ENCODE data around the gene GDF15. TPM values are rescaled to one million over a fixed set of nuclear protein-coding genes. Genes with fewer than 3 reads are reported as not detected.

Gene GDF15
- total and polyA plus RNA-seq, 2 donors (not counting 3 experiments of a cell fraction or from before 2014, with no cell fraction given) = 165 to 206 TPM

DNA sequence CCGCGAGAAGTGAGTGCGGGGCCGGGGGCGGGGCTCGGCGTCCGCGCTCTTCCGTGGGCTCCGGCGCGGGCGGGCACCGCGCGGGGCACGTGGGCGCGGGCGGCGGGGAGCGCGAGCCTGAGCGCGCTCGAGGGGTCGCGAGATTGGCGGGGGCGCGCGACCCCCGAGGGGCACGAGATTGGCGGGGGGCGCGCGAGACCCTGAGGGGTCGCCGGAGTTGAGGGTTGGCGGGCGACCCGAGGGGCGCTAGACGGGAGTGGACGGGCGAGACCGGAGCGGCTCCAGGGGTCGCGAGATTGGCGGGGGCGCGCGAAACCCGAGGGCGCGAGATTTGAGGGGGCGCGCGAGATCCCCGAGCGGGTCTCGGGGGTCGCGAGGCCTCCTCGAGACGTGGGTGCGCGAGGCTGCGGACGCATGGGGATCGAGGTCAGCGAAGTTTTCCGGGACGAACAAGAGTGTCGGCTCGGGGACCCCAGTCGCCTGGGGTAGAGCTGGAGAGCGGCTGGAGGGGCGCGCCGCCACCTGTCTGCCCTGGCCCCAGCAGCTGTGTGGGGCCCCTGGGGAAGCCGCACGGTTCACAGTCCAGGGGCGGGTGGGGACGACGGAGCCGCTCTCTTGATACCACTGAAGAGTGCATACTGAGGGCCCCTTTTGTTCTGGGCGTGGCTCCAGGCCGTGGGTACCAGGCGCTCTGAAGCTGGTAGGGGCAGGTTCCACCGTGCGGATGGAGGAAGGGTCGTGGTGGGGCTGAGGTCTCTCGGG, 33.9 kb downstream of the GDF15 start:
- peak overlapping the region; percentile 71 for H3K9ac ChIP-seq (replicated peaks; ENCODE audit: extremely low read depth, insufficient read depth, low read length)
- peaks cover 40% of the 10 kb centered on the region for H3K4me1 ChIP-seq (ENCODE audit: control insufficient read depth, extremely low read depth, insufficient read depth, low read length)
- H3K79me2 ChIP-seq (ENCODE audit: control insufficient read depth, insufficient read depth, low read length) = peaks cover 53% of the 10 kb centered on the region
- no TSS peak for BruUV-seq (replicated peaks)
- H3K27me3 ChIP-seq (ENCODE audit: control insufficient read depth in 2 of 2, insufficient read depth in 2 of 2, low read length in 2 of 2) = no peaks in the 10 kb centered on the region
- no peaks in the 10 kb centered on the region for H4K20me1 ChIP-seq (replicated peaks; ENCODE audit: control insufficient read depth, extremely low read depth, insufficient read depth, low read length)
- dilution Hi-C loops (cut with MboI; ENCODE audit: extremely low pct_ligation_motif_present, low sequenced_read_pairs) (no loop called here), intact Hi-C loops (cut with micrococcal nuclease) (loop anchor here (1.0 kb wide), 1 partner anchor 17 kb away; no protein-coding TSS in a partner anchor)
- peak overlapping the region; percentile 14 for H2AFZ ChIP-seq (ENCODE audit: low read depth, low read length)
- TF ChIP-seq, protein P1, sequence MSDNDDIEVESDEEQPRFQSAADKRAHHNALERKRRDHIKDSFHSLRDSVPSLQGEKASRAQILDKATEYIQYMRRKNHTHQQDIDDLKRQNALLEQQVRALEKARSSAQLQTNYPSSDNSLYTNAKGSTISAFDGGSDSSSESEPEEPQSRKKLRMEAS (IDR thresholded peaks at IDR 0.05; ENCODE audit: insufficient read depth, insufficient read length) = no peak
- TF ChIP-seq POLR2AphosphoS5 (IDR thresholded peaks at IDR 0.05; ENCODE audit: insufficient read depth, low read depth, low read length) = peak; percentile 12
- no peaks in the 10 kb centered on the region for H3K9me1 ChIP-seq (replicated peaks; ENCODE audit: control insufficient read depth, extremely low read depth, insufficient read depth, low read length)
- POLR2A ChIA-PET = interaction anchor here (1.5 to 5.8 kb wide), 3 partner anchors 9 to 139 kb away, joined by 4 to 58 read pairs (median 9); partner anchors contain the start of genes GDF15 and JUND
- DNase-seq (ENCODE audit: low read depth, low spot score) = no peak
- CTCF ChIA-PET = interaction anchor here (0.8 to 11.1 kb wide), 14 partner anchors 9 to 140 kb away, joined by 3 to 119 read pairs (median 6); partner anchors contain the start of genes GDF15 and JUND
- peak overlapping the region; percentile 57 for H3K4me2 ChIP-seq (ENCODE audit: insufficient read depth, low read length)
- FAIRE-seq = peak; percentile 65
- H3K36me3 ChIP-seq (ENCODE audit: control insufficient read depth in 2 of 2, extremely low read depth in 1 of 2, insufficient read depth in 2 of 2, low read length in 2 of 2) = no peaks in the 10 kb centered on the region
- H3K4me3 ChIP-seq (replicated peaks in 1 of 3; ENCODE audit: insufficient read depth in 1 of 3, low read depth in 1 of 3, low read length in 3 of 3) = peak overlapping the region; percentile 50 to 73 (median 53)
- peak overlapping the region; percentile 54 for H3K27ac ChIP-seq (ENCODE audit: insufficient read depth, low read depth, low read length)
- H3K9me3 ChIP-seq (replicated peaks; ENCODE audit: control insufficient read depth, insufficient read depth, low read length) = no peaks in the 10 kb centered on the region

DNA sequence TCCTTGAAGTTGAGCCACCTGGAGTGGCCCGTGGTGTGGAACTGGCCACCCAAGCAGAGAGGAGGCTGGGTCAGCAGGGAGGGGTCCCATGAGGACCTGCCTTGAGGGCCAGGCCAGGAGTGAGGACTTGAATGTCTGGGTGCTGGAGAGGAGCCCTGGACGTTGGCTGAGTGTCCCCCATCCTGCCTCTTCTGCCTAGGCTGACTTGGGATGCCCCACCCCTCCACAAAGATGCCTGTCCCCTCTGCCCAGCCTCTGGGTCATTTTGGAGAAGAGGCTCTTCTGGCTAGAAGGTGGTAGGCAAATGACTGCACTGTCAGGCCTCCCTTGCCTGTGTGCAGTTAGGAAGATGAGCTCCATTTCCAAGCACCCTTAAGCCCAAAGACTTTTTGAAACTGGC, 35.0 kb downstream of the GDF15 start:
- Histone ChIP-seq H3K27ac (ENCODE audit: insufficient read depth, low read depth, low read length) (no peak overlapping the region), H3K4me1 (ENCODE audit: control insufficient read depth, extremely low read depth, insufficient read depth, low read length) (peaks cover 30% of the 10 kb centered on the region), H3K4me2 (ENCODE audit: insufficient read depth, low read length) (peak overlapping the region; percentile 57), H3K27me3 (ENCODE audit: control insufficient read depth in 2 of 2, insufficient read depth in 2 of 2, low read length in 2 of 2) (no peaks in the 10 kb centered on the region), H4K20me1 (replicated peaks; ENCODE audit: control insufficient read depth, extremely low read depth, insufficient read depth, low read length) (no peaks in the 10 kb centered on the region), H3K36me3 (ENCODE audit: control insufficient read depth in 2 of 2, extremely low read depth in 1 of 2, insufficient read depth in 2 of 2, low read length in 2 of 2) (no peaks in the 10 kb centered on the region), H3K9me1 (replicated peaks; ENCODE audit: control insufficient read depth, extremely low read depth, insufficient read depth, low read length) (no peaks in the 10 kb centered on the region), H2AFZ (ENCODE audit: low read depth, low read length) (no peak overlapping the region), H3K4me3 (replicated peaks in 1 of 3; ENCODE audit: insufficient read depth in 1 of 3, low read depth in 1 of 3, low read length in 3 of 3) (peak overlapping the region in 1 of 3 experiments; percentile 73), H3K79me2 (ENCODE audit: control insufficient read depth, insufficient read depth, low read length) (peaks cover 63% of the 10 kb centered on the region), H3K9me3 (replicated peaks; ENCODE audit: control insufficient read depth, insufficient read depth, low read length) (no peaks in the 10 kb centered on the region), H3K9ac (replicated peaks; ENCODE audit: extremely low read depth, insufficient read depth, low read length) (peak overlapping the region; percentile 71)
- BruUV-seq (replicated peaks) = TSS peak; percentile 11
- CTCF ChIA-PET = interaction anchor here (1.5 kb wide), 3 partner anchors 16 to 141 kb away, joined by 3 to 4 read pairs (median 3); no protein-coding TSS in a partner anchor
- FAIRE-seq (no peak), DNase-seq (ENCODE audit: low read depth, low spot score) (no peak)
- TF ChIP-seq MYC (IDR thresholded peaks at IDR 0.05; ENCODE audit: low read depth, low read length) (no peak), EZH2 (IDR thresholded peaks at IDR 0.05; ENCODE audit: borderline replicate concordance, low read depth, low read length, severe bottlenecking) (no peak), FOS (IDR thresholded peaks at IDR 0.05; ENCODE audit: borderline replicate concordance, insufficient read depth, low read length) (no peak), POLR2AphosphoS5 (IDR thresholded peaks at IDR 0.05; ENCODE audit: insufficient read depth, low read depth, low read length) (no peak), JUN (IDR thresholded peaks at IDR 0.05; ENCODE audit: borderline replicate concordance, insufficient read depth, insufficient read length, low read depth) (no peak), GATA2 (IDR thresholded peaks at IDR 0.05; ENCODE audit: insufficient read depth, insufficient read length, low read depth, low read length) (no peak), POLR2A (IDR thresholded peaks at IDR 0.05; ENCODE audit: low read depth, low read length) (no peak)
- TF ChIP-seq, protein P2, sequence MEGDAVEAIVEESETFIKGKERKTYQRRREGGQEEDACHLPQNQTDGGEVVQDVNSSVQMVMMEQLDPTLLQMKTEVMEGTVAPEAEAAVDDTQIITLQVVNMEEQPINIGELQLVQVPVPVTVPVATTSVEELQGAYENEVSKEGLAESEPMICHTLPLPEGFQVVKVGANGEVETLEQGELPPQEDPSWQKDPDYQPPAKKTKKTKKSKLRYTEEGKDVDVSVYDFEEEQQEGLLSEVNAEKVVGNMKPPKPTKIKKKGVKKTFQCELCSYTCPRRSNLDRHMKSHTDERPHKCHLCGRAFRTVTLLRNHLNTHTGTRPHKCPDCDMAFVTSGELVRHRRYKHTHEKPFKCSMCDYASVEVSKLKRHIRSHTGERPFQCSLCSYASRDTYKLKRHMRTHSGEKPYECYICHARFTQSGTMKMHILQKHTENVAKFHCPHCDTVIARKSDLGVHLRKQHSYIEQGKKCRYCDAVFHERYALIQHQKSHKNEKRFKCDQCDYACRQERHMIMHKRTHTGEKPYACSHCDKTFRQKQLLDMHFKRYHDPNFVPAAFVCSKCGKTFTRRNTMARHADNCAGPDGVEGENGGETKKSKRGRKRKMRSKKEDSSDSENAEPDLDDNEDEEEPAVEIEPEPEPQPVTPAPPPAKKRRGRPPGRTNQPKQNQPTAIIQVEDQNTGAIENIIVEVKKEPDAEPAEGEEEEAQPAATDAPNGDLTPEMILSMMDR (IDR thresholded peaks at IDR 0.05; ENCODE audit: extremely low read depth in 1 of 2, insufficient read depth in 1 of 2, low read depth in 1 of 2, low read length in 2 of 2) = no peak
- TF ChIP-seq, protein P1 (IDR thresholded peaks at IDR 0.05; ENCODE audit: insufficient read depth, insufficient read length) = no peak
- dilution Hi-C loops (cut with MboI; ENCODE audit: extremely low pct_ligation_motif_present, low sequenced_read_pairs) (no loop called here), intact Hi-C loops (cut with micrococcal nuclease) (no loop called here)
- POLR2A ChIA-PET = no interaction called here

All from endothelial cell of umbilical vein (primary cell).